NK-92 (cell line): ENCODE measurements around the gene KIRREL3.

ENCODE experiments used
- DNase-seq: peaks from one replicate; lab custom pipeline; 2025; ENCODE audit not compliant: unreplicated experiment; lab: John Stamatoyannopoulos, UW

The KIRREL3 gene

DNA sequence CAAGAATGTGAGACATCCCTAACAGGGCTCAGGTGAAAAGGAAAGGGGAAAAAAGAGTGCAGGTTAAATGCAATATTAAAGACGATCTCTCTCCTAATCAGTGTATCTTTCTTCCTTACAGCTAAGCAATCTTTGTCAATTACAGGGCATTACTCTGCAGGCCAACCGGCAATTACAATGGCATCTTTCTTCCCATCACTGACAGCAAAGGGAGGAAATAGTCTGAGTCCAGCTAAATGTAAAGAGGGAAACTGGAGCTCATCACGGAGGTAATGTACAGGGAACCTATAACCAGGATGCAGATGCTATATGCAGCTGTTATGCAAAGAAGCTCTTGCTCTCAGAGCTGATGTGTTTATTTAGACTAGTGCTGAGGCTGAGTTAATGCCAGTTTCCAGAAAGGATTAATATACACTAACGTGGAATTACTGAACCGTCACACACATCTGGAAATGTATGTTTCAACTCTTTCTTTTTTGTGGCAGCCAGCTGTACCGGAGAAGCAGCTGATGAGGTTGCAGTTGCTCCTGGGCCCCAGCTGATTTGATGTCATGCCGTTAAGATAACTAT, 121.6 kb downstream of the KIRREL3 start:
- DNase-seq = no peak

DNA sequence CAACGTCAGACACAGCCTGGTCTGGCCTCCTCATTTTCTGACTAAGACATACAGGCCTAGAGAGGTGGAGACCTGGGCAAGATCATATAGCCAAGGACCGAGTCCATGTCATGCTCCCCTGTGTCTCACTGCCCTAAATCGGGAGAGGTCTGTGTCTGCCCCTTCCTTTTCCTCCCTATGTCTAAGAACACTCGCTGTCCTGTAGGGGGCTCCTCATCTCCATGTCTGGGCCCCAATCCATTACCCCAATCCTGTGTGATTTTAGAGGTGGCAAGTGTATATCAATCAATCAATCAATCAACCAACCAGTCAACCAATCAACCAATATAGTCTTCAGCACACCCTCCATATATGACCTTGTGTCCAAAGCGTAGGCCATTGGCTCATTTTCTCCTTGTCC, 125.7 kb downstream of the KIRREL3 start:
- no peak for DNase-seq

DNA sequence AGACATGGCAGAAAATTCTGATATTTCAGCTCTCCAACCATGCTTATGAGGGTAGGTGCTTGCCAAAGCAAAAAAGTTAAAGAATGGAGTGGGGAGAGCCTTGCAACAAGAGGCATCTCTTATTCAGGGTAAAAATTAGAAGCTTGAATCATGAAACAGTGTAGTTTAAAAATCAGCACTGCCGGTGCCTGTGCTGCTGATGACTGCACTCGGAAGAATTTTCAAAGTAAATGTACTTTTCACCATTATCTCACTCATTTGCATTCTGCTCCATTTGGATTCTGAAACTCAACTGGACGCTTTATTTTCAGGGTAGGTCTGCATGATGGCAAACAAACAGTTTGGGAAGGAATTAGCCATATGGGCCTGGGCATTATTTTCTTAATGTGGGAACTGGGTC, 126.3 kb downstream of the KIRREL3 start:
- DNase-seq = no peak

DNA sequence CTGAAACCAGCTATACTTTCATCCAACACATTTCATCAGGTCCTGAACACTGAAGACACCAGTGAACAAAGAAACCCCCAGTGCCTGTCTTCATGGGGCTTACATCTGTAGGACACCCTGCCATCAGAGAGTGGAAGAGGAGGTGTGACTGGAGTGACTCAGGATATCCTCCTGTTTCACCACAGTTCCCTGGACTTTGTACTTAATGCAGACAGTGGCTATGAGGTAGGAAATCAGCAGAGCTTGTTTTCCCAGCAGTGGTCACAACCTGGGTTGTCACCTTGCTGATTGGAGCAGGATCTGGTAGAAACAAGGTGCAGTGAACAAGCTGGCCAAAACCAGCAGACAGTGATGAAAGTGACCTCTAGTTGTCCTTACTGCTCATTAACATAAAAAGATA, 128.8 kb downstream of the KIRREL3 start:
- DNase-seq = no peak

DNA sequence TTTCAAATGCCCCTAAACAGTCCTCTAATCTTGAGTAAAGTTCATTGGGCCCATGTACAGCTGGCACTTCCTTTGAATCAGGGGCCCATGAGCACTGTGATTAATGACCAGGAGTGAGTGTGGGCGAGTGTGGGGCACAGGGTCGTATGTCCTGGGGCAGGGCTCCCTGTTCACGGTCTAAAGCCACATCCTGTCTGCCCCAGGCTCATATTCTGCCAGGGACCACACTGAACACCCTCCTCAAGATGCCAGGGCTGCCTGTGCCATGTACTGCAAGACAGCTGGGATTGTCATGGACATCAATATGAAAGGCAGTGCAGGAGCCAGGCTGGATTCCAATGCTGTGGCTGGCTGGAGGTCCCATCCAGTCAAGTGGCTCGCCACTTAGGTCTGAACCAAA, 130.5 kb downstream of the KIRREL3 start:
- DNase-seq = no peak

DNA sequence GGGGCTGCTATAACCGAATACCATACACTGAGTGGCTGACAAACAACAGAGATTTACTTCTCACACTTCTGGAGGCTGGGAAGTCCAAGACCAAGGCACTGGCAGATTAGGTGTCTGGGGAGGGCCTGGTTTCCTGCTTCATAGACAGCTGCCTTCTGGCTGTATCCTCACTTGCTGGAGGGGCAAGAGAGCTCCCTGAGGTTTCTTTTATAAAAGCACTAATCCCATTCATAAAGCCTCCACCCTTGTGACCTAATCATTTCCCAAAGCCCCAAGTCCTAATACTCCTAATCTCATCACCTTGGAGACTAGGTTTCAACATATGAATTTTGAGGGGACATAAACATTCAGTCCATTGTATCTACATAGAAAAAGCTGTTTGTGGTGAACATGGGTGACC, 131.8 kb downstream of the KIRREL3 start:
- DNase-seq = no peak

DNA sequence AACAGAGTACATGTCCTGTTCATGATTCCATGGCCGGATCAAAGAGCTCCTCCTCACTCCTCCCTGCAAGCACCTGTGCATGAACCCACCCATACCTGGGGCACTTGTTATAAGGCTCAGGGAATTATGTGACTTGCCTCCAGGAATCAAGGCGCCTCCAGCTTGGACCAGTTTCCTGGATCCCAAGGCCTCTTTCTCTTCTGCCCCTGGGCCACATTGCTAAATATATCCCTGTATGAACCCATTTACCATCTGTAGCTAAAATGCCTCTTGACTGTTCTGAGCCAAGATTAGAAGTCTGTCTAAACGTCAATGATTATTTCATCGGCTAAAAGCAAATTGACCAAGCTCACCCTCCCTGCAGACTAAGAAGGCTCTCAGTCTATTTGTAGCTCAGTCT, 135.6 kb downstream of the KIRREL3 start:
- no peak for DNase-seq

DNA sequence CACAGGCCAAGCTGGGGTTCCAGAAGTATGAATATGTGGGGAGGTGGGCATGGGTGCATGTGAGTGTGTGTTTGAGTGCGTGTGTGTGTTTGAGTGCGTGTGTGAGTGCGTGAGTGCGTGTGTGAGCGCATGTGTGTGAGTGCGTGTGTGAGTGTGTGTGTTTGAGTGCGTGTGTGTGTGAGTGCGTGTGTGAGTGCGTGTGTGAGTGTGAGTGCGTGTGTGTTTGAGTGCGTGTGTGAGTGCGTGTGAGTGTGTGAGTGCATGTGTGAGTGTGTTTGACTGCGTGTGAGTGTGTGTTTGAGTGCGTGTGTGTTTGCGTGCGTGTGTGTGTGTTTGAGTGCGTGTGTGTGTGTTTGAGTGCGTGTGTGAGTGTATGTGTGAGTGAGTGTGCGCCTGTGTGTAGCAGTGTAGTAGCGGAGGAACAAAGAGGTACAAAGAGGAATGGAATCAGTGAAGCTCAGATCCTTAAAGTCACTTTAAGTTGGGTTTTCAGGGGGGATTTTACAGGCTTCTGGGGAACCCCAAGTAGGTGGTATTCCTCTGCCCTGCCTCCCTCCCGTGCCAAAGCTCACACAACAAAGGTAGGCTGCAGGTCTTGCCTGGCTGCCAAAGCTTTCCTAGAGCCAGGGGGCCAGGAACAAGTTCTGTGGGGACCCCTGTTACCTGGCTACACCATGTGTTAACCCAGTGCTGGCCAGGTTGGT, 137.1 kb downstream of the KIRREL3 start:
- DNase-seq = no peak

DNA sequence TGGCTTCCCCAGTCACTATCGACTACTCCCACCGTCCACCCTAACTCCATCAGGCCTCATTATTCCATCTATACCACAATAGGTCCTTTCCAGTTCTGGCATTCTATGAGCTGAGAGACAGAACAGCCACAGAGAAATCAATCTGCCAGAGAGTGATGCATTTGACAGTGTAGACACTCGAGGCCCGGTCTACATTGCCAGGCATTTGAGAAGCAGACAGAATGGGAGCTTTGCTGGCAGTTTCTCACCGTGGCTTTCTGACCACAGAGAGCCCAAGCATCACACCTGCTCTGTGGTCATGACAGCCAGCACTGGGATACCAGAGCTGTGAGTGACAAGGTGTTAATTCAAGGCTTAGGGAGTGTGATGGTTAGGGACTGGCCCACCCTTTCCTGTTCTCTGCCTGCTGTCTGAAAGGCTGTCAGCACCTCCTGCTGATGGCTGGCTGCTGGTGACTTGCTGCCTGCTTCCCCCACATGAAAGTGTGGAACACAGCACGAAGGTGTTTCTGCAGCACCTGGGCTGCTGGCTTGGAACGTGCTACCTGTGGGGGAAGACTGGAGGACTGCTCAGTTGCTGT, 137.8 kb downstream of the KIRREL3 start:
- DNase-seq = no peak

DNA sequence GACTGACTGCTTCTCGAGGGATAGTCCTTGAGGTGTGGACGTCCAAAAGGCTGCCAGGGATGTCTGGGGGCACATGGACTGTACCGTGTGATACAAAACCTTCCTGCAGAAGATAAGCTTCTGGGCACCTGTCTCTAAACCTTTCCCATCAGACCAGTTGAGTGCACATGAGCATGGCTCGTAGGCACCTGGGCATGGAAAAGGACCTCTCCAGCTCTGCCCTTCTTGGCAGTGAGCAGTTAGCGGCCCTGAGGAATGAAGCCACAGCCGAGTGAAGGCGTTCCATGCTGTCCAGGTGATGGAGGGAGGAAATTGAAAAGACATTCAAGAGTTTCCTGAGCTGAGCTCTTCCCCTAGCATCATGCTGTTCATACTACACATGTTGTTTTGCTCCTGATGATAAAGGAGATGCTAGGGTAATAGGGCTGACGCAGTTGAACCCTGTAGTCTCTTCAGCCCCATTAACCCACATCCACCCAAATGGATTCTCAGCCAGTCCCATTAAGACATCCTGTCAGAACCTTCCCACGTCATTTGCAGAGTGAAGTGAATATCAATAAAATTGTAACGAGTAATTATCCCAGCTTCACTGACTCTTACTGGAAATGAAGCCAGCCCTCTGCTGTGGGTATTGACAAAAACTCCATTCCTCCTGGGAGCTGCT, 138.6 kb downstream of the KIRREL3 start:
- DNase-seq = no peak

DNA sequence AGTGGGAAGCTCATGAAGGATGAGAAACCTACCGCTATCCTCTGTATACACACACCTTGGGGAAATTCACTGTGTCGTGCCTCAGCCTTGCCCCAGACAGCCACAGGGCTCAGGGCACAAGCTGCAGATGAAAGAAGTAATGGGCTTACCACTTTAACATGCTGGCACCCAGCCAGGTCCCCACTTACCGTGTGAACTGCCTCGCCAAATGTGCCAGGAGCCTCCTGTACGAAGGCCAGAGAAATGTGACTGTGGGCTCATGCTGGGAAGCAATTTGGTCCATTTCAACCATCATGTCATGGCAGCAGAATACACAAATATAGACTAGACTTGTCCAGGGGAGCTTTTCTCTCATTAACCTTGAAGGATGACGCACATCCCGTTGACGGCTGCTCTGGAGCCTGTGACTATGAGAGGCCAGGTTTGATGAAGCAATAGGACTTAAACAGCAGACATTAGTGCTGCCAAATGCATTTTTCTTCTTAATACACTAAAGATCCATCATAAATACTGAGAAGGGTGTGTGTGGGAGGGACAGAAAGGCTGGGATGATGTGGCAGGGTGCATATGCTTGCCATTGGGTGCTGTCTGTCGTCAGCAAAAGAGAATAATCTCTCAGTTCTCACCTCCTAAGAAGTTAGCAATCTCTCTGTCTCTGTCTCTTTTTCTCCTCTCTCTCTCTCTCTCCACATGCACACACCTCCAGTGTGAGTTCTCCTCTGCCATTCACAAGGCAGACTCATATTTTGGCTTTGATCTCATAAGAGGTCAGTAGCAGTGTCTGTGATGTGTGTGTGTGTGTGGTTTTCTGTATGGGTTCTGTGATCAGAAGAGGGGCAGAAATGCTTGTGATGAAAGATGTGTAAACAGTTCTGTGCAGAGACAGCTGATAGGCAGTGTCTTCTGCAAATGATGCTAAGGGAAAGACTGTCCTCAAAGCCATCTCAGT, 142.4 kb downstream of the KIRREL3 start:
- DNase-seq = no peak

DNA sequence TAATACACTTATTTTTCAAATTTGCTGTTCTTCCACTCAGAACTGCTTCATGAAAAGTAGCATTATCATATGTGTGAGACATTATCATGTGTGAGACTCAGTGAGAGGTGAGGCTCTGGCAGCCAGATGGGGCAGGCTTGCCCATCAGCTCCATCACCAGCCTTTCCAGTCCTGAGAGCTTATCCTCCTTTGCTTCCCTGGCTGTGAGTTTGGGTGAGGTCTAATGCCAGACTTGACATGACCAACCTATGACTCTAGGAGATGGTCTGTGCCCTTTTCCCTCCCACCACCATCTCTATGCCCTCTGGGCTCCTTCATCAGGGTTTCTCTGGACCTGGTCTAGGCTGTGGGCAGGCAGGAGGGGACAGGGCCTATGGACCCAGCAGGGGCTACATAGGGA, 145.0 kb downstream of the KIRREL3 start:
- DNase-seq = no peak

DNA sequence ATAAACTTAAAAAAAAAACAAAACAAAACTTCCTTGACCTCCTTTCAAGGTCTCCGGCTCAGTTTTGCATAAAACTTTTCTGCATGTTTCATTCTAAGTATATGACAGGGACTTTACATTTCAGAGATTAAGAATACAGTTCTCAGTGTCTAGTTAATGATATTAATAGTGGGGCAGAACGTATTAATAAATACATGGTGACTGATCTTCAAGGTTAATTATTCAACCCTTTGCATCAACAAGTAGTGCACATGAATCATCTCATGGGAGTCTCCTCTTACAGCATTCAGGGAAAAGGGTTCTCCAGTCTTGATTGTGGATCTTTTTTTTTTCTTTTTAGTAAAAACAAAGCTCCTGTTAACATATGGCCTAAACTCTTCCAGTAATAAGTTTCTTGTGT, 146.8 kb downstream of the KIRREL3 start:
- DNase-seq = no peak

DNA sequence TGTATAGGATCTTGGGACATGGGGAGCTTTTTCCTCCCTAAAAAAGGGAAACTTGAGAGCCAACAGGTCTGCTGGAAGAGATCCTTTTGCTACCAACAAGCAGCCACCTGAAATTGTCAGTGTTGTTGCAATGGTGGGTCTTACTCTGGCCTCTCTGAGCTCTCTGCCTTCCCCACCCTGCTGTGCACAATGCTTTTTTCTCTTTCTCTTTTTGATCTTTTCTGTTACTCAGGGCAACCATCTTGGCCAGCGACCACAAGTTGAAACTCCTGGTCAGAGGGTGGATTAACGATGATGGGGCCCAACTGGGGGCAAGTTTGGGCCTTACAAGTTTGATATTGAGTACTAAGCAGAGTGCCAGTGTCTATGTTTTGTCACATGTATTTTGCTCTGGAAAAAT, 155.8 kb downstream of the KIRREL3 start:
- no peak for DNase-seq

DNA sequence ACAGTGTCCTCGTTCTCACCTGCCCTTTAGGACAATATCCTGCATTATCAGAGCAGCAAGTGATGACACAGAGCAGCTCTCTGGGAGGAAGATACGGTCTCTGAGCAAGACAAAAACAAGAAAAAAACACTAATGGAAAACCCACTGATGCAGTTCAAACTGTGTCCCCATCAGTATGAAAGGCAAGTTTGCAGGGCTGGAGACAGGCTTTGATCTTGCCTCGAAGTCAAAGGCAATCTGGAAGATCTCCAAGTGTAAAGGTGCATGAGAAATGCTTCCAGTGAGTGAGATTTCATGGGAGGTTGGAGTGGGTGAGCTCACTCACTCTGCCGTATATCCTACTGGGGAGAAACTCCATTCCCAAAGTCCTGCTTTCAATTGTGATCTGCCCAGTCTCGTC, 157.5 kb downstream of the KIRREL3 start:
- DNase-seq = no peak

DNA sequence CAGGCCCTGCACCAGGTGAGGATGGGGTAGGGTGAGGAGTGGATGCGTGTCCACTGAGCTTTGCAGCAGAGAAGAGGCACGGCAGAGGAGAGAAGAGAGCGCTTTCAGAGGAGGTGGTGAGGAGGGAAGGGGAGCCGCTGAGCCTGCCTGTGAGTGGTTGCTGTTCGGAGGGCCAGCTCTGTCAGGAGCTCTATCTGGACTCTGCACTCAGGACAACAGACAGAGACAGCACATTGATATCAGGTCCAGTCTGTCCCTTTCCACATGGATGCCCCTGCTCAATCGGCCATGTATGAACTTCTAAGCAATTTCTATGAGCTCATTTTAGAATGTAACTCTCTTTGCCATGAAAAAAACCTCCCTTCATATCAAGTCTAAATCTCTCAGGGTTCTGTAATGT, 158.6 kb downstream of the KIRREL3 start:
- no peak for DNase-seq

DNA sequence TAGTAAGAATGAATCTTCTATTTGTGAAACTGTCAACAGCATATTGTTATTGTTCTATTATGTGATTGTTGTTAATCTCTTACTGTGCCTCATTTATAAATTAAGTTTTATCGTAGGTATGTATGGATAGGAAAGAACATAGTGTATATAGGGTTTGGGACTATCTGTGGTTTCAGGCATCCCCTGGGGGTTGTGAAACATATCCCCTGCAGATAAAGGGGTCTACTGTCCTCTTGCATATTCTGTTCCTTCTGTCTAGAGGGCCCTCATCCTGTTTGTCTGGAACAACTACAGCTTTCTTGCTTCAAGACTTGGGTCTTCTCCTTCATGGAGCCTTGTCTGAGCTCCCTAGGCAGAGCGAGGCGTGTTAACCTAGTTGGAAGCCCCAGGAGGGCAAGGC, 159.6 kb downstream of the KIRREL3 start:
- DNase-seq = no peak

DNA sequence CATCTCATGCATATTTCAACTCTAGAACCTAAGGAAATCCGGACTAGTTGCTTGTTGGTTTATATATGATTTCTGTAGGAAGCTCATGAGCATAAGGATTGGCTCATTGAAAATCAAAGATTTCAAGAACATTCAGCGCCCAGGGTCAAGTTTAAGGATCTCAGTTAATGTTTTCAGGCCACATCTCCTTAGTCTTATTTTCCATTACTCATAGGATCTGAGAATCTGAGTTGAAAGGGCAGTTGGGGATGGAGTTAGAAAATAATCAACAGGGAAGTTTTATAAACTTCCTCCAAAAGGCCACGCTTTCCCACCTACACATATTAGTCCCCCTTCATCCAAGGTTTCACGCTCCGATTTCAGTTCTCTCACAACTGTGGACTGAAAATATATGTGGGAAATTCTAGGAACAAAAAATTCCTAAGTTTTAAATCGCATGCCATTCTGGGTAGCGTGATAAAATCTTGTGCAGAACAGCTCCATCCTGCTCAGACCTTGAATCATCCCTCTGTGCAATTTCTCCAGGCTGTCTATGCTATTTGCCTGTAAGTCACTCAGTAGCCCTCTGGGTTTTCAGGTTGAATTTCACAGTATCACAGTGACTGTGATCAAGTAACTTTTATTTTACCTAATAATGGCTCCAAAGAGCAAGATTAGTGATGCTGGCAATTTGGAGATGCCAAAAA, 160.2 kb downstream of the KIRREL3 start:
- no peak for DNase-seq

DNA sequence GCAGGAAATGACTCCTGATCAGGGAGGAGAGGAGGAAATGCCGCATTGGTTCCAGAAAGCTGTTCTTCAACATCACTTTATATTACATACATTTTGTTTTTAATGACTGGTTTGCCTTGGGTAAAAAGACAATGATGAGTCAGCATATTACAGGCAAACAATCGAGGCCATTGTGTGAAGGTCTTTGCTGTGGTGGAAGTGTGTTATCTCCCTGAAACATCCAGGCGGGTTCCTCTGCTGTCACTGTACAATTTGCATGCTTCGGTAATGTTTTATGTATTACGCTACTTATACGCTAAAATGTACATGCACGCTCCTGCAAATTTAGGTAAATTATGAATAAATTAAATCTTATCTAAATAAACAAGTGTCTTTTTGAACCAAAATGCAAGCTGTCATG, 161.1 kb downstream of the KIRREL3 start:
- no peak for DNase-seq

DNA sequence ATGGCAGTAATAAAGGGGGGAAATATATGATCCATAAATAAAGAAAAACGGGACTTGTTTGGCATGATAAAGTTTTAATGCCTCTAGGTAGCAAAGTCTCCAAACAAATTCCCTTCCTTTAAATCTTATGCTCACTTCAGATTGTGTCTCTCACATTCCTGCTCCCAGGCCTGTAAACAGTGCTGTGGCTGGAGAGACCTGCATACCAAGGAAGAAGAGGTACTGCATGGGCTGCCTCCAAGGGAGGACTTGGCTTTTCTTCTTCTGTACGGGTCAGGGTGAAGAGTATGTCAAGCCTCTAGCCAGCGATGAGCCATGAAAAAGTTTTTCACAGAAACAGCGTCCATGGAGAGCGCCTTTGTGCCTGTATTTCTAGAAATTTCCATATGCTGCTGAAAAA, 161.8 kb downstream of the KIRREL3 start:
- DNase-seq = no peak

DNA sequence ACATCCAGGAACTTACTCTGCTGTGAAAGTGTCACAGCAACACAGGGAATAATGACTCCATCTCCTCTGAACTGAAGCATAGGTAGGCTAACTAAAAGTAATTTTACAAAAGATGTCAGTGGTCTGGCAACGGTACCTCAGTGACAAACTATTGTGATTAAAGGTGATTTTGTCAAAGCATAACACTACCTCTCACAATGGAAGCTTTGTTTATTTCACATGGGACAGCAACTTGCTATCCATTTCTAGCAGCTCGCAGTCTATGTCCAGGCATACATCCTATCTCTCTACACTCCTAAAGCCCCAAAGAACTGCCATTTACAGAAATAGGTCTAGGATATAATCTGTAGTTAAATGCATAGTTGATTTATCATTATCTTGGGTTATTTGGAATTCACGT, 163.0 kb downstream of the KIRREL3 start:
- DNase-seq = no peak
